Neural cell (in vitro differentiated cells): Measurements from ENCODE around the gene CRB2. TPM values are rescaled to one million over a fixed set of nuclear protein-coding genes. Genes with fewer than 3 reads are reported as not detected.

Experiments used
- H2AFZ ChIP-seq: fragments of 200-600, 300-800 bp; sonication (generic), shearing (Covaris generic); 2 replicates; pipeline ENCODE4 v1.6.0; 2014; ENCODE audit warnings: low read depth, mild to moderate bottlenecking, antibody characterized with exemption, low read length, moderate library complexity
- H3F3A ChIP-seq: fragments of 200-600 bp; shearing (Covaris generic); 2 replicates; pipeline ENCODE4 v1.6.1; 2016; ENCODE audit warnings: mild to moderate bottlenecking, moderate library complexity, mixed read lengths, antibody characterized with exemption, low read length; ENCODE audit not compliant: insufficient read depth, poor library complexity, severe bottlenecking
- H3K27ac ChIP-seq: fragments of 200-600, 300-800 bp; sonication (generic), shearing (Covaris generic); 2 replicates; pipeline ENCODE4 v1.5.1; 2014; ENCODE audit warnings: mild to moderate bottlenecking, low read length, moderate library complexity
- H3K27me3 ChIP-seq: fragments of 300-800, 200-600 bp; sonication (generic), shearing (Covaris generic); 2 replicates; pipeline ENCODE4 v1.6.0; 2014; ENCODE audit warnings: mild to moderate bottlenecking, low read depth, low read length, moderate library complexity; ENCODE audit not compliant: insufficient read depth
- H3K36me3 ChIP-seq: fragments of 300-800, 200-600 bp; sonication (generic), shearing (Covaris generic); 2 replicates; pipeline ENCODE4 v1.5.1; 2014; ENCODE audit warnings: mild to moderate bottlenecking, antibody characterized with exemption, low read length, moderate library complexity; ENCODE audit not compliant: insufficient read depth
- H3K4me2 ChIP-seq: fragments of 300-800, 200-600 bp; sonication (generic), shearing (Covaris generic); 2 replicates; pipeline ENCODE4 v1.6.0; 2014; ENCODE audit warnings: mild to moderate bottlenecking, low read length
- H3K4me3 ChIP-seq: fragments of 300-800, 200-600 bp; sonication (generic), shearing (Covaris generic); 2 replicates; pipeline ENCODE4 v1.5.1; 2014; ENCODE audit warnings: mild to moderate bottlenecking, low read length, moderate library complexity
- H3K79me2 ChIP-seq: fragments of 200-600 bp; shearing (Covaris generic); replicated peaks from 2 replicates; pipeline ENCODE4 v1.6.0; 2014; ENCODE audit warnings: mild to moderate bottlenecking, low read length, moderate library complexity; ENCODE audit not compliant: insufficient read depth
- H3K9ac ChIP-seq: fragments of 300-800, 200-600 bp; sonication (generic), shearing (Covaris generic); 2 replicates; pipeline ENCODE4 v1.6.1; 2016; ENCODE audit warnings: mild to moderate bottlenecking, low read length, mixed read lengths
- H3K9me2 ChIP-seq: fragments of 200-600 bp; shearing (Covaris generic); 2 replicates; pipeline ENCODE4 v1.6.1; 2016; ENCODE audit warnings: mild to moderate bottlenecking, low read length, mixed read lengths; ENCODE audit not compliant: insufficient read depth
- H3K9me3 ChIP-seq: fragments of 200-600, 300-800 bp; sonication (generic), shearing (Covaris generic); 2 replicates; pipeline ENCODE4 v1.6.1; 2016; ENCODE audit warnings: mild to moderate bottlenecking, mixed run types, low read length, moderate library complexity, mixed read lengths
- H4K20me1 ChIP-seq: fragments of 200-600 bp; shearing (Covaris generic); 2 replicates; pipeline ENCODE4 v1.6.1; 2016; ENCODE audit warnings: mild to moderate bottlenecking, mixed run types; ENCODE audit not compliant: insufficient read depth
- EP300 ChIP-seq: fragments of 450-650 bp; conservative IDR thresholded peaks from 2 replicates; pipeline ENCODE4 v1.6.1; 2014; ENCODE audit warnings: antibody characterized with exemption, mild to moderate bottlenecking, moderate library complexity; ENCODE audit not compliant: poor library complexity, severe bottlenecking
- EZH2 ChIP-seq: fragments of 200-600, 300-800 bp; shearing (Covaris generic), sonication (generic); IDR thresholded peaks from 2 replicates; pipeline ENCODE4 v1.6.1; 2014; ENCODE audit warnings: antibody characterized with exemption, low read length, borderline replicate concordance, mild to moderate bottlenecking; ENCODE audit not compliant: insufficient read depth, poor library complexity, severe bottlenecking
- MXI1 ChIP-seq: fragments of 450-650 bp; conservative IDR thresholded peaks from 2 replicates; pipeline ENCODE4 v1.6.1; 2014; ENCODE audit warnings: antibody characterized with exemption, mild to moderate bottlenecking; ENCODE audit not compliant: poor library complexity, severe bottlenecking
- POLR2AphosphoS5 ChIP-seq: IDR thresholded peaks from 2 replicates; pipeline ENCODE4 v1.6.1; 2012
- RAD21 ChIP-seq: fragments of 450-650 bp; conservative IDR thresholded peaks from 2 replicates; pipeline ENCODE4 v1.6.1; 2014; ENCODE audit warnings: antibody characterized with exemption, mild to moderate bottlenecking, moderate library complexity
- SMC3 ChIP-seq: fragments of 450-650 bp; conservative IDR thresholded peaks from 2 replicates; pipeline ENCODE4 v1.6.1; 2014; ENCODE audit warnings: antibody characterized with exemption, mild to moderate bottlenecking, moderate library complexity; ENCODE audit not compliant: poor library complexity
- TAF1 ChIP-seq: IDR thresholded peaks from 2 replicates; pipeline ENCODE4 v1.6.1; 2012; ENCODE audit warnings: low read depth
- polyA plus RNA-seq: library from polyadenylated mRNA; depleted of rRNA; stranded (reverse); fragments of >200 nt; gene quantifications from 2 replicates; pipeline ENCODE4 v1.2.3, GENCODE V29; 2014
- TF ChIP-seq, protein P1 (sequence below): IDR thresholded peaks from 2 replicates; pipeline ENCODE4 v1.6.1; 2012; ENCODE audit warnings: borderline replicate concordance
- TF ChIP-seq, protein P2 (sequence below): fragments of 450-650 bp; IDR thresholded peaks from 2 replicates; pipeline ENCODE4 v1.5.1; 2014; ENCODE audit warnings: antibody characterized with exemption, mild to moderate bottlenecking, moderate library complexity; ENCODE audit not compliant: poor library complexity, severe bottlenecking

CRB2 gene
- polyA plus RNA-seq, 1 donor from 2014 or later, result 0.32 TPM

DNA sequence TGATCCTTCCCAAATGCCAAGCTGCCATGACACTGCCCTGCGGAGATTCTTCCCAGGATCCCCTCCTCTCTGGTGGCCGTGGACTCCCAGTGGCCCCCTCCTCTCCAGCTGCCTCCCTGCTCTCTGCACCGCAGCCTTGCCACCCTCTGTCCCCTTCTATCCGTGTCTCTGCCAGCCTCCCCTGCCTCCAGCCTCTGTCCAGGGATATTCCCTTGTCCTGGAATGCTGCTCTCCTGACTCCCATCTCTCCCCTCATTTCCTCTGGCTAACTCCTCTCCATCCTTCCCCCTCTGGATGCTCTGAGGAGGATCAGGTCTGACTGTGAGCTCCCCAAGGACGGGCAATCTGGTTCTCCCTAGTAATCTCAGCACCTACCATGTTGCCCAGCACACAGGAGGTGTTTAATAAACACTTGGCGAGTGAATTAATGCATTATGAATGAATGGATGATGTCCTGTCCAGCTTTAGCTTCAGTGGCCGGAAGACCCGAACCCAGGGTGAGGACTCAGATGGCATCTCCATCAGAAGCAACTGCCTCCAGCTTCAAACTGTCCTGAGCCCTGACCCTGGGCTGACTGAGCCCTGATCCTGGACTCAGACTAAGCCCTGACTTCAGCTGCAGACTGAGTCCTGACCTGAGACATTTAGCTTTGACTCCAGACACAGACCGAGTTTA, 7.5 kb upstream of the CRB2 start:
- Histone ChIP-seq H3K36me3 (no peaks in the 10 kb centered on the region), H3K79me2 (no peaks in the 10 kb centered on the region), H2AFZ (no peak overlapping the region), H3K27me3 (no peaks in the 10 kb centered on the region), H3K4me3 (no peak overlapping the region), H3K27ac (no peak overlapping the region), H3K9me3 (no peaks in the 10 kb centered on the region), H4K20me1 (no peaks in the 10 kb centered on the region), H3K9ac (no peak overlapping the region), H3K9me2 (no peaks in the 10 kb centered on the region), H3F3A (no peaks in the 10 kb centered on the region), H3K4me2 (no peak overlapping the region)
- TF ChIP-seq POLR2AphosphoS5, result no peak
- TF ChIP-seq EP300, result no peak
- TF ChIP-seq TAF1, result no peak
- TF ChIP-seq EZH2, result no peak
- no peak for TF ChIP-seq RAD21
- TF ChIP-seq MXI1, result no peak
- TF ChIP-seq, protein P1, sequence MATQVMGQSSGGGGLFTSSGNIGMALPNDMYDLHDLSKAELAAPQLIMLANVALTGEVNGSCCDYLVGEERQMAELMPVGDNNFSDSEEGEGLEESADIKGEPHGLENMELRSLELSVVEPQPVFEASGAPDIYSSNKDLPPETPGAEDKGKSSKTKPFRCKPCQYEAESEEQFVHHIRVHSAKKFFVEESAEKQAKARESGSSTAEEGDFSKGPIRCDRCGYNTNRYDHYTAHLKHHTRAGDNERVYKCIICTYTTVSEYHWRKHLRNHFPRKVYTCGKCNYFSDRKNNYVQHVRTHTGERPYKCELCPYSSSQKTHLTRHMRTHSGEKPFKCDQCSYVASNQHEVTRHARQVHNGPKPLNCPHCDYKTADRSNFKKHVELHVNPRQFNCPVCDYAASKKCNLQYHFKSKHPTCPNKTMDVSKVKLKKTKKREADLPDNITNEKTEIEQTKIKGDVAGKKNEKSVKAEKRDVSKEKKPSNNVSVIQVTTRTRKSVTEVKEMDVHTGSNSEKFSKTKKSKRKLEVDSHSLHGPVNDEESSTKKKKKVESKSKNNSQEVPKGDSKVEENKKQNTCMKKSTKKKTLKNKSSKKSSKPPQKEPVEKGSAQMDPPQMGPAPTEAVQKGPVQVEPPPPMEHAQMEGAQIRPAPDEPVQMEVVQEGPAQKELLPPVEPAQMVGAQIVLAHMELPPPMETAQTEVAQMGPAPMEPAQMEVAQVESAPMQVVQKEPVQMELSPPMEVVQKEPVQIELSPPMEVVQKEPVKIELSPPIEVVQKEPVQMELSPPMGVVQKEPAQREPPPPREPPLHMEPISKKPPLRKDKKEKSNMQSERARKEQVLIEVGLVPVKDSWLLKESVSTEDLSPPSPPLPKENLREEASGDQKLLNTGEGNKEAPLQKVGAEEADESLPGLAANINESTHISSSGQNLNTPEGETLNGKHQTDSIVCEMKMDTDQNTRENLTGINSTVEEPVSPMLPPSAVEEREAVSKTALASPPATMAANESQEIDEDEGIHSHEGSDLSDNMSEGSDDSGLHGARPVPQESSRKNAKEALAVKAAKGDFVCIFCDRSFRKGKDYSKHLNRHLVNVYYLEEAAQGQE, result no peak
- TF ChIP-seq SMC3, result no peak
- TF ChIP-seq, protein P2, sequence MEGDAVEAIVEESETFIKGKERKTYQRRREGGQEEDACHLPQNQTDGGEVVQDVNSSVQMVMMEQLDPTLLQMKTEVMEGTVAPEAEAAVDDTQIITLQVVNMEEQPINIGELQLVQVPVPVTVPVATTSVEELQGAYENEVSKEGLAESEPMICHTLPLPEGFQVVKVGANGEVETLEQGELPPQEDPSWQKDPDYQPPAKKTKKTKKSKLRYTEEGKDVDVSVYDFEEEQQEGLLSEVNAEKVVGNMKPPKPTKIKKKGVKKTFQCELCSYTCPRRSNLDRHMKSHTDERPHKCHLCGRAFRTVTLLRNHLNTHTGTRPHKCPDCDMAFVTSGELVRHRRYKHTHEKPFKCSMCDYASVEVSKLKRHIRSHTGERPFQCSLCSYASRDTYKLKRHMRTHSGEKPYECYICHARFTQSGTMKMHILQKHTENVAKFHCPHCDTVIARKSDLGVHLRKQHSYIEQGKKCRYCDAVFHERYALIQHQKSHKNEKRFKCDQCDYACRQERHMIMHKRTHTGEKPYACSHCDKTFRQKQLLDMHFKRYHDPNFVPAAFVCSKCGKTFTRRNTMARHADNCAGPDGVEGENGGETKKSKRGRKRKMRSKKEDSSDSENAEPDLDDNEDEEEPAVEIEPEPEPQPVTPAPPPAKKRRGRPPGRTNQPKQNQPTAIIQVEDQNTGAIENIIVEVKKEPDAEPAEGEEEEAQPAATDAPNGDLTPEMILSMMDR, result no peak

DNA sequence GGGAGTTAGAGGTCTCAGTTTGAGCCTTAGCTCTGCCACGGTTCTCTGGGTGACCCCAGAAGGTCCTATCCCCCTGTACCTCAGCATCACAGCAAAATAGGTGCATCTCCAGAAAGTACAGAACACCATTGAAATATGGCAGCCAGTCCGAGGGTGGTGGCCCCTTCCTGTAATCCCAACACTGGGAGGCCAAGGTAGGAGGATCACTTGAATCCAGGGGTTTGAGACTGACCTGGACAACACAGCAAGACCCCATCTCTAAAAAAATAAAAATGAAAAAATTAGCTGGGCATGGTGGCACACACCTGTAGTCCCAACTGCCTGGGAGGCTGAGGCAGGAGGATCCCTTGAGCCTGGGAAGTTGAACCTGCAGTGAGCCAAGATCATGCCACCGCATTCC, 7.0 kb upstream of the CRB2 start:
- no peak overlapping the region for H3K4me2 ChIP-seq
- H2AFZ ChIP-seq, result no peak overlapping the region
- no peak overlapping the region for H3K27ac ChIP-seq
- H3K9ac ChIP-seq, result no peak overlapping the region
- no peaks in the 10 kb centered on the region for H3K9me2 ChIP-seq
- no peaks in the 10 kb centered on the region for H3F3A ChIP-seq
- no peaks in the 10 kb centered on the region for H3K9me3 ChIP-seq
- H3K27me3 ChIP-seq, result no peaks in the 10 kb centered on the region
- TF ChIP-seq, protein P2, result no peak
- no peak for TF ChIP-seq MXI1
- no peak for TF ChIP-seq TAF1
- no peak for TF ChIP-seq EP300
- no peak for TF ChIP-seq RAD21
- TF ChIP-seq EZH2, result no peak
- TF ChIP-seq POLR2AphosphoS5, result no peak
- no peak for TF ChIP-seq SMC3
- TF ChIP-seq, protein P1, result no peak
- H3K36me3 ChIP-seq, result no peaks in the 10 kb centered on the region
- no peaks in the 10 kb centered on the region for H3K79me2 ChIP-seq
- no peaks in the 10 kb centered on the region for H4K20me1 ChIP-seq
- no peak overlapping the region for H3K4me3 ChIP-seq
